Putamen (tissue), 1 donor: Measurements from ENCODE around the gene PDGFC.
"Not testable (repeated sequence)": the region's sequence is repeated elsewhere in the genome, so short reads cannot be mapped to it uniquely, and the experiment has no call there.

Experiments used
- DNase-seq: peaks from one replicate; pipeline ENCODE4 v3.0.0-alpha.2; 2016; ENCODE audit warnings: low spot score

PDGFC gene

DNA sequence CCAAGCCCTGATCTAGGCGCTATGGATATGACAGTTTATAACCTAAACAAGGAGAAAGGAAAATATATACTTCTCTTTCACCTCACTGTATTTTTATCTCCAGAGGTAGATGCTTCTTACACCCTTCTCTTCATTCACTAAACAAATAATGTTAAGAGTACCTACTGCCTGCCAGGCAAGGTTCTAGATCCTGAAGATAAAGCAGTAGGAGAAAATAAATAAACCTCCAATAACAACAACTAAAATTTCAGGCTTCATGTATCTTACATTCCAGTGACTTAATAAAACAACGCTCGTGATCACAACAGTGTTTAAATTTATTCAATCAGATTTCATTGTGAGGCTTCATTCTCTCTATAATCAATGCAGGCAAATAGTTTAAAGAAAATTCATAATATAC lies 20.7 kb downstream of the PDGFC start:
- DNase-seq, result no peak

- DNase-seq, result no peak
These were observed 21.5 kb downstream of the PDGFC start for GRCh38 chr4:156950090-156950489.

GRCh38 chr4:156949373-156949814 lies 22.2 kb downstream of the PDGFC start:
- DNase-seq, result no peak

DNA sequence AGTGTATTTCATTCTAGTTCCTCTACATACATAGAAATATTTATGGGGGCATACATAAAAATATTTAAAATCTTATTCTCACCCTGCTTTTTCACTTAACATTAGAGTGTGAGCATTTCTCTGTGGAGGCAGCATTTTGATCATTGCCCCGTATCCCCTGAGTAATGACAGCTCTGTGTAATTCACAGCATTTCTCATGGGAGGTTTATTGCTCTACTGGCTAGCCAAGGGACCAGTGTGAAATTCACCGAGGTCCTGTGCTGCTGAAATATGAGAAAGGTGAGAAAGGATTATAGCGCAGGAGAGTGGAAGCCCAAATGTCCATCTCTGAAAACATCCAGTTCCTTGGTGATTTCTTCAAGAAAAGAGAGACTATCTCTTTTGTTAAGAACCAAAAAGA lies 22.9 kb downstream of the PDGFC start:
- no peak for DNase-seq

GRCh38 chr4:156948133-156948532 lies 23.5 kb downstream of the PDGFC start:
- DNase-seq, result no peak

- DNase-seq, result no peak
These were observed 24.8 kb downstream of the PDGFC start for GRCh38 chr4:156946516-156947424.

GRCh38 chr4:156945532-156945931 lies 26.1 kb downstream of the PDGFC start:
- DNase-seq, result no peak

GRCh38 chr4:156942991-156943390 lies 28.6 kb downstream of the PDGFC start:
- no peak for DNase-seq

- no peak for DNase-seq
These were observed 29.6 kb downstream of the PDGFC start for GRCh38 chr4:156941940-156942548.

DNA sequence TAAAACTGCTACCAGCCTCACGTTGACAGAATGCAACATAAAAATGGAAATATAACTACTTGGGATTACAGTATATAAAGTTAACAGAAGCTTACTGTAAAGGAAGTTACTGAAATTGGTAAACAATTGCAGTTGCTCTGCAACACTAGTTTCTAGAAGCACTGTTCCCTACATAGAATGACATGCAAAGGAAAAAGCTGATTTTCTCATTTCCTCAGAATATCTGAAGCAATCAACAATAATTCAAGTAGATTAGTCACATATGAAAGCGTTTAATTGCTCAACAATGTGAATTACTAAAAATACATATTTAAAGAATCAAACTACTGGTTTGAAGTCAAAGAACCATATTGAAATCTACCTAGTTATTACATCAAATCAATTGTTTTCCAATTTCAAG lies 31.8 kb downstream of the PDGFC start:
- no peak for DNase-seq

DNA sequence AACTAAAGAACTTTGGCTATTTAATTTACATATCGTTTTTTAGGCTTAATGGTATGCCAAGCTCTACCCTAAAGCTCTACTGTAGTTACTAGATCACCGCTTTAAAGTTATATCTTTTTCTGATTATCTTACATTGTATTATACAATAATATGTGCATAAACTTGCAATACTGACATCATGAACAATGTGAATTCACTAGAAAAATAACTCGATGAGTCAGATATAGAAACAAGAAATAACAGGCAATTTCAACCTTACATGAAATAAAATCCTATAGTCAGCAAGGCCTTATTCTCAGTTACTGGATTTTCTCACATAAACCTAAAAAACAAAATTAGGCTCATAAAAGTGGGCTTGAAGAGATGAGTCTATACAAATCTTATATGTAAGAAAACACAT lies 32.5 kb downstream of the PDGFC start:
- no peak for DNase-seq

DNA sequence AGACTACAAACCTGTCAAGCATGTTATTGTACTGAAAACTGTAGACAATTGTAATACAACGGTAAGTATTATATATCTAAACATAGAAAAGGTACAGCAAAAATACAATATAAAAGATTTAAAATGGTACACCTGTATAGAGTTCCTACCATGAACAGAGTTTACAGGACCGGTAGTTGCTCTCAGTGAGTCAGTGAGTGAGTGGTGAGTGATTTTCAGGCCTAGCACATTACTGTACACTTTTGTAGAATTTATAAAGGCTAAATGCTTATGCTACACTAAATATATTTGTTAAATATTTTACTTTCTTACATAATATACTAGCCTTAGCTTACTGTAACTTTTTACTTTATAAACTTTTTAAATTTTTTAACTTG lies 37.4 kb downstream of the PDGFC start:
- no peak for DNase-seq

- no peak for DNase-seq
These were observed 37.9 kb downstream of the PDGFC start for GRCh38 chr4:156933633-156934258.

DNA sequence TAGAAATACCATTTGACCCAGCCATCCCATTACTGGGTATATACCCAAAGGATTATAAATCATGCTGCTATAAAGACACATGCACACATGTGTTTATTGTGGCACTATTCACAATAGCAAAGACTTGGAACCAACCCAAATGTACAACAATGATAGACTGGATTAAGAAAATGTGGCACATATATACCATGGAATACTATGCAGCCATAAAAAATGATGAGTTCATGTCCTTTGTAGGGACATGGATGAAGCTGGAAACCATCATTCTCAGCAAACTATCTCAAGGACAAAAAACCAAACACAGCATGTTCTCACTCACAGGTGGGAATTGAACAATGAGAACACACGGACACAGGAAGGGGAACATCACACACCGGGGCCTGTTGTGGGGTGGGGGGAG lies 39.2 kb downstream of the PDGFC start:
- not testable (repeated sequence) for DNase-seq

DNA sequence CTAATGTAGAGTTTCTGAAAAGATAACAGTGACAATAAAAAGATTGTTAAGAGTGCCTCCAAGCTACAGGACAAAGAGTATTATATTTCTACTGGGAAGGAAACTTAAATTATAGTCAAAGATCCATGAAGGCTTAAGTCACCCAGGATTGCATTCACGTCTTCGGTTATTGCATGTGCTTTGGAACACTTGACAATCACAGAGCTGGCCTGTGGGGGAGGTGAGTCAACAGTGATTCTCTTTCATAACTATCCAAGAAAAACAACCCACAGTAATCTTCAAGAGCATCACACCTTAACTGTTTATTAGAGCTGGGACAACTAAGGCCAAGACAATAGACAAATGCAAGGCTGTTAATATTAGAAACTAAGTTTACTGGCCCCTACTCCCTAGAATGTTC lies 40.3 kb downstream of the PDGFC start:
- no peak for DNase-seq

DNA sequence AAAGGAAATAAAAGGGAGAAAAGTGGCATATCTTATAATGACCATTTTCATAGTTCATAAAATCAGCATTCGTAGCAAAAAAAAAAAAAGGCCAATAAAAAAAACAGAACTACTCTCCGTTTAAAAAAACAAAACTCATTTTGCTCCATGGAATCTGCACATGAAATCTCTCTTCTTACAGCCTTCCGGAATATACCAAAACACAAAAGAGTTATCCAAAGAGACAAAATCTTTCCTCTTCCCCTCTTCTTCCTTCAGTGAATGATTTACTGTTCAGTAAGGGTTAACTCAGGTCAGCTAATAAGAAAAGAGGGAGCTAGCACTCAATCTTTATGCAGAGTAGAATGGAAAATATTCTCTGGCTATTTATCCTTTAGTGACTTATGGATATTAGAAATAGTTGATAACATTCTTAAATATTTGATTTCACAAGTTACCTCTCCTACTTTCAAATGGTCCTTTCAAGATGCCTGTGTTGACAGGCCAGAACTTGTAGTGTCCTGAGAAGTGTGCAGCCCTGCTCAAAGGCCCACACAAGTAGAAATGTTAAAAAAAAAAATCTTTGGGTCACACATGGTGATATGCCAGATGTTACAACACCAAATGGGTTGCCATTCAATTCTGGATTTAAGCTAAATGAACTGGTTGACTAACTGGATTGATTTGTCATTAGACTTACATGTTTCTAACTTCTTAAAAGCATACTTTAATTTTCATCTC lies 42.1 kb downstream of the PDGFC start:
- DNase-seq, result no peak

GRCh38 chr4:156924774-156925315 lies 46.8 kb downstream of the PDGFC start:
- no peak for DNase-seq

GRCh38 chr4:156923525-156923924 lies 48.1 kb downstream of the PDGFC start:
- DNase-seq, result no peak

DNA sequence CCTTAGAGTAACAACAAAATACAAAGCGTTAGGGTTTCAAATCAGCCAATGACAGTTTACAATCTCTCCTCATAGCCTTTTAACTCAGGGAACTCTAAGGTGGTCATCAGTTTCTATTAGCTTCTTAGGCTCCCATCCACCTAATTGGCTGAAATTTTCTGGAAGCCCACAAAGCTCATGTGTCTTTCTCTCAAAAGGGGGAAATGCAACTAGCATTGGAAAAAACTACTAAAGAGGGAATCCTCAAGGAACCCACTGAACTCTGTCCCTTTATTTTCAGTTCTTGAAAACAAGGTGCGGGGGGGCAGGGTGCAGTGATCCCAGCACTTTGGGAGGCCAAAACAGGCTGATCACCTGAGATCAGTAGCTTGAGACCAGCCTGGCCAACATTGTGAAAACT lies 56.4 kb downstream of the PDGFC start:
- no peak for DNase-seq

GRCh38 chr4:156913234-156913633 lies 58.4 kb downstream of the PDGFC start:
- DNase-seq, result no peak

- DNase-seq, result no peak
These were observed 62.6 kb downstream of the PDGFC start for GRCh38 chr4:156909010-156909409.

- DNase-seq, result no peak
These were observed 65.3 kb downstream of the PDGFC start for GRCh38 chr4:156906325-156906724.
